ENCODE results near the gene WWOX. TPM values are rescaled to one million over a fixed set of nuclear protein-coding genes. Genes with fewer than 3 reads are reported as not detected.

Gene WWOX
- total and polyA plus RNA-seq, 4 donors = 5.4 to 61.5 (median 18.4) TPM

GRCh38 chr16:78122774-78123315 is 23.4 kb downstream of the WWOX start:
- ATAC-seq (ENCODE audit: insufficient read depth, low FRiP score) = peak; percentile 89
- Histone ChIP-seq H3K9me3 (ENCODE audit: control insufficient read depth in 4 of 4, insufficient read depth in 3 of 4, low read length in 3 of 4) (no peaks in the 10 kb centered on the region), H3K4me1 (ENCODE audit: control insufficient read depth in 5 of 5, insufficient read depth in 5 of 5, low read length in 5 of 5) (peaks cover 0 to 37% (median 6%) of the 10 kb centered on the region in 5 donors), H3K36me3 (ENCODE audit: control insufficient read depth in 4 of 4, insufficient read depth in 4 of 4, low read length in 4 of 4) (peaks cover 0 to 4% (median 0%) of the 10 kb centered on the region in 4 donors), H3K27me3 (ENCODE audit: control insufficient read depth in 3 of 3, insufficient read depth in 3 of 3, low read length in 2 of 3) (no peaks in the 10 kb centered on the region), H3K27ac (ENCODE audit: low read depth in 1 of 2, low read length in 1 of 2) (no peak overlapping the region), H3K9ac (ENCODE audit: insufficient read depth in 1 of 2, low read length in 2 of 2) (no peak overlapping the region), H3K4me3 (no peak overlapping the region)
- 14 to 20% methylated on average over 4 of the region's 4 CpGs for WGBS, 2 donors
- peak in 2 of 3 donors; percentile 89 to 92 for DNase-seq
- peak; percentile 36 for TF ChIP-seq CTCF (IDR thresholded peaks at IDR 0.05; ENCODE audit: control extremely low read depth, extremely low read depth)

- WGBS, 2 donors = 91 to 94% methylated on average over 15 of the region's 15 CpGs
- no peak for TF ChIP-seq CTCF (IDR thresholded peaks at IDR 0.05; ENCODE audit: control extremely low read depth, extremely low read depth)
- H3K27me3 ChIP-seq (ENCODE audit: control insufficient read depth in 3 of 3, insufficient read depth in 3 of 3, low read length in 2 of 3) = no peaks in the 10 kb centered on the region
- no peak overlapping the region for H3K4me3 ChIP-seq
- H3K9me3 ChIP-seq (ENCODE audit: control insufficient read depth in 4 of 4, insufficient read depth in 3 of 4, low read length in 3 of 4) = peaks cover 0 to 2% (median 0%) of the 10 kb centered on the region in 4 donors
- H3K36me3 ChIP-seq (ENCODE audit: control insufficient read depth in 4 of 4, insufficient read depth in 4 of 4, low read length in 4 of 4) = no peaks in the 10 kb centered on the region
- DNase-seq = no peak
- no peak overlapping the region for H3K9ac ChIP-seq (ENCODE audit: insufficient read depth in 1 of 2, low read length in 2 of 2)
- no peak for ATAC-seq (ENCODE audit: insufficient read depth, low FRiP score)
- no peak overlapping the region for H3K27ac ChIP-seq (ENCODE audit: low read depth in 1 of 2, low read length in 1 of 2)
- H3K4me1 ChIP-seq (ENCODE audit: control insufficient read depth in 5 of 5, insufficient read depth in 5 of 5, low read length in 5 of 5) = peaks cover 0 to 49% (median 6%) of the 10 kb centered on the region in 5 donors
These were observed 25.8 kb downstream of the WWOX start for GRCh38 chr16:78125112-78125844.

- Histone ChIP-seq H3K27ac (ENCODE audit: low read depth in 1 of 2, low read length in 1 of 2) (peak overlapping the region in 1 of 2 donors; percentile 23), H3K27me3 (ENCODE audit: control insufficient read depth in 3 of 3, insufficient read depth in 3 of 3, low read length in 2 of 3) (no peaks in the 10 kb centered on the region), H3K9ac (ENCODE audit: insufficient read depth in 1 of 2, low read length in 2 of 2) (no peak overlapping the region), H3K36me3 (ENCODE audit: control insufficient read depth in 4 of 4, insufficient read depth in 4 of 4, low read length in 4 of 4) (no peaks in the 10 kb centered on the region), H3K4me3 (no peak overlapping the region), H3K9me3 (ENCODE audit: control insufficient read depth in 4 of 4, insufficient read depth in 3 of 4, low read length in 3 of 4) (peaks cover 0 to 3% (median 0%) of the 10 kb centered on the region in 4 donors), H3K4me1 (ENCODE audit: control insufficient read depth in 5 of 5, insufficient read depth in 5 of 5, low read length in 5 of 5) (peaks cover 0 to 49% (median 6%) of the 10 kb centered on the region in 5 donors)
- no peak for TF ChIP-seq CTCF (IDR thresholded peaks at IDR 0.05; ENCODE audit: control extremely low read depth, extremely low read depth)
- 93 to 96% methylated on average over 3 of the region's 3 CpGs for WGBS, 2 donors
- ATAC-seq (ENCODE audit: insufficient read depth, low FRiP score) = no peak
- no peak for DNase-seq
These were observed 27.2 kb downstream of the WWOX start for GRCh38 chr16:78126662-78127061.
